SK-N-SH treated with all-trans-retinoic acid at 6 μM for 48 hours (cell line): ENCODE measurements around the gene PZP.

Source experiments
- ATAC-seq: fragments of 200-7000 bp; cut with Tn5 transposase; 3 replicates; pipeline ENCODE4 v1.9.1; 2020; ENCODE audit warnings: mild to moderate bottlenecking, moderate library complexity
- ARNTL ChIP-seq: fragments of 450-650 bp; formaldehyde crosslinking; IDR thresholded peaks from 2 replicates; pipeline ENCODE4 v1.5.0; 2020; ENCODE audit warnings: low read depth, mild to moderate bottlenecking, moderate library complexity, borderline replicate concordance
- BACH2 ChIP-seq: fragments of 250-450 bp; sonication (Bioruptor Pico); IDR thresholded peaks from 2 replicates; pipeline ENCODE4 v1.9.0; 2021; ENCODE audit warnings: mild to moderate bottlenecking, borderline replicate concordance
- CREB5 ChIP-seq: fragments of 250-450 bp; sonication (Bioruptor Pico); IDR thresholded peaks from 2 replicates; pipeline ENCODE4 v1.5.1; 2020; ENCODE audit warnings: low read depth, mild to moderate bottlenecking, moderate library complexity
- CSDC2 ChIP-seq: fragments of 250-450 bp; sonication (Bioruptor Pico); IDR thresholded peaks from 2 replicates; pipeline ENCODE4 v1.5.0; 2020; ENCODE audit warnings: mild to moderate bottlenecking, moderate library complexity
- ESRRG ChIP-seq: fragments of 250-450 bp; sonication (Bioruptor Pico); IDR thresholded peaks from 2 replicates; pipeline ENCODE4 v1.6.1; 2021; ENCODE audit warnings: mild to moderate bottlenecking
- GLIS3 ChIP-seq: fragments of 250-450 bp; sonication (Bioruptor Pico); IDR thresholded peaks from 2 replicates; pipeline ENCODE4 v1.5.0; 2020; ENCODE audit warnings: mild to moderate bottlenecking, moderate library complexity
- ISL1 ChIP-seq: fragments of 250-450 bp; sonication (Bioruptor Pico); IDR thresholded peaks from 2 replicates; pipeline ENCODE4 v2.1.2; 2022; ENCODE audit warnings: mild to moderate bottlenecking, moderate library complexity
- OSR1 ChIP-seq: fragments of 250-450 bp; sonication (Bioruptor Pico); IDR thresholded peaks from 2 replicates; pipeline ENCODE4 v1.8.0; 2022; ENCODE audit warnings: moderate library complexity, mild to moderate bottlenecking, inconsistent platforms
- POU6F1 ChIP-seq: fragments of 250-450 bp; sonication (Bioruptor Pico); IDR thresholded peaks from 2 replicates; pipeline ENCODE4 v1.8.0; 2021; ENCODE audit warnings: low read depth, mild to moderate bottlenecking, moderate library complexity, borderline replicate concordance
- PPARA ChIP-seq: fragments of 250-450 bp; sonication (Bioruptor Pico); IDR thresholded peaks from 2 replicates; pipeline ENCODE4 v1.5.0; 2020; ENCODE audit warnings: mild to moderate bottlenecking, borderline replicate concordance
- TCF4 ChIP-seq: fragments of 250-450 bp; sonication (Bioruptor Pico); IDR thresholded peaks from 2 replicates; pipeline ENCODE4 v1.8.0; 2021; ENCODE audit warnings: mild to moderate bottlenecking, moderate library complexity, borderline replicate concordance
- TOX ChIP-seq: fragments of 250-450 bp; sonication (Bioruptor Pico); IDR thresholded peaks from 2 replicates; pipeline ENCODE4 v1.8.0; 2021; ENCODE audit warnings: mild to moderate bottlenecking, moderate library complexity, borderline replicate concordance
- TSHZ2 ChIP-seq: fragments of 250-450 bp; sonication (Bioruptor Pico); IDR thresholded peaks from 2 replicates; pipeline ENCODE4 v1.5.0; 2020; ENCODE audit warnings: mild to moderate bottlenecking, moderate library complexity
- ZC3H10 ChIP-seq: fragments of 250-450 bp; sonication (Bioruptor Pico); IDR thresholded peaks from 2 replicates; pipeline ENCODE4 v1.5.1; 2021; ENCODE audit warnings: mild to moderate bottlenecking, moderate library complexity
- ZFP3 ChIP-seq: fragments of 250-450 bp; sonication (Bioruptor Pico); IDR thresholded peaks from 2 replicates; pipeline ENCODE4 v1.5.0; 2020; ENCODE audit warnings: mild to moderate bottlenecking, moderate library complexity
- ZFP30 ChIP-seq: fragments of 450-650 bp; formaldehyde crosslinking; IDR thresholded peaks from 2 replicates; pipeline ENCODE4 v1.5.0; 2022; ENCODE audit warnings: mild to moderate bottlenecking, moderate library complexity
- ZNF70 ChIP-seq: fragments of 450-650 bp; formaldehyde crosslinking; IDR thresholded peaks from 2 replicates; pipeline ENCODE4 v1.5.0; 2020; ENCODE audit warnings: mild to moderate bottlenecking, moderate library complexity
- ZNF8 ChIP-seq: fragments of 450-650 bp; formaldehyde crosslinking; IDR thresholded peaks from 2 replicates; pipeline ENCODE4 v1.5.0; 2020; ENCODE audit warnings: mild to moderate bottlenecking, moderate library complexity
- TF ChIP-seq, protein P1 (sequence below): fragments of 250-450 bp; sonication (Bioruptor Pico); IDR thresholded peaks from 2 replicates; pipeline ENCODE4 v1.8.0; 2020; ENCODE audit warnings: mild to moderate bottlenecking, moderate library complexity, borderline replicate concordance
- TF ChIP-seq, protein P2 (sequence below): fragments of 250-450 bp; sonication (Bioruptor Pico); IDR thresholded peaks from 2 replicates; pipeline ENCODE4 v1.5.1; 2021; ENCODE audit warnings: mild to moderate bottlenecking, moderate library complexity

The PZP gene

DNA sequence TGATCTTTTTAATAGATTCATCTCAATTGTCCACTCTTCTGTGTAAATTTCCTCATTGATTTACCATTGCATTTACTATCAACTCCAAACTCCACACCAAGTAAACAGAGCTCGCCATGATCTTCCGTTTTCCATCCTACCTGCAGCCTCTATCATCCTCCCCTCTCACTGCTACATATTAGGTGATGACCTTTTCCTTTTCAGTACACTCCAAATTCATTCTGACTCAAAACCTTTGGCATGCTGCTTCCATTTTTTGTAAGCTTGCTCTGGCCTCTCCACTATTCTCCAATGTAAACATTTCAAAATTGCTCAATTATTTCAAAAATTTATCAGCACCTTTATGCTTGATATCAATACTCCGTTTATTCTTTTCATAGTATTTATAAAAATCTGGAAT lies 40.2 kb upstream of the PZP start (continued):
- TF ChIP-seq POU6F1 (CRISPR knock-in tag) (no peak), ZFP30 (no peak), ZNF70 (CRISPR knock-in tag) (no peak), ESRRG (CRISPR knock-in tag) (no peak), OSR1 (CRISPR knock-in tag) (no peak)
- TF ChIP-seq, protein P1, sequence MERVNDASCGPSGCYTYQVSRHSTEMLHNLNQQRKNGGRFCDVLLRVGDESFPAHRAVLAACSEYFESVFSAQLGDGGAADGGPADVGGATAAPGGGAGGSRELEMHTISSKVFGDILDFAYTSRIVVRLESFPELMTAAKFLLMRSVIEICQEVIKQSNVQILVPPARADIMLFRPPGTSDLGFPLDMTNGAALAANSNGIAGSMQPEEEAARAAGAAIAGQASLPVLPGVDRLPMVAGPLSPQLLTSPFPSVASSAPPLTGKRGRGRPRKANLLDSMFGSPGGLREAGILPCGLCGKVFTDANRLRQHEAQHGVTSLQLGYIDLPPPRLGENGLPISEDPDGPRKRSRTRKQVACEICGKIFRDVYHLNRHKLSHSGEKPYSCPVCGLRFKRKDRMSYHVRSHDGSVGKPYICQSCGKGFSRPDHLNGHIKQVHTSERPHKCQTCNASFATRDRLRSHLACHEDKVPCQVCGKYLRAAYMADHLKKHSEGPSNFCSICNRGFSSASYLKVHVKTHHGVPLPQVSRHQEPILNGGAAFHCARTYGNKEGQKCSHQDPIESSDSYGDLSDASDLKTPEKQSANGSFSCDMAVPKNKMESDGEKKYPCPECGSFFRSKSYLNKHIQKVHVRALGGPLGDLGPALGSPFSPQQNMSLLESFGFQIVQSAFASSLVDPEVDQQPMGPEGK (CRISPR knock-in tag): no peak

DNA sequence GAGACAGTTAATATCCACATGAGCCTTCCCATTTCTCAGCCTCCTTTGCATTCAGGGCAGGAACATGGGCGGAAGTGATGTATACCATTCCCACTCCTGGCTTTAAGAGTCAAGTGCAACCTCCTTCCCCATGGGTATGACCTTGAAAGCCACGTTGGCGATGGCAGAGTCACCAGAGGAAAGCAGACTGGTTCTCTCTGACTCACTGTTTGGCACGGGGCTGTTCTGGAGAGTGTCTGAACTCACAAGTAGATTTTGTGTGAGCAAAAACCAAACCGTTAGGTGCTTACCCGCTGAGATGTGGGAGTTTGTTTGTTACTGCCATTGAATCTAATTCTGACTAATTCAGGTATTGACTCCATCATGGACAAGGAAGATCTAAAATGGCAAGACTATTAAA lies 36.7 kb upstream of the PZP start:
- ATAC-seq: no peak

More for the DNA sequence above, 36.7 kb upstream of the PZP start:
- TF ChIP-seq ARNTL (CRISPR knock-in tag) (no peak), TOX (CRISPR knock-in tag) (no peak), PPARA (no peak), GLIS3 (CRISPR knock-in tag) (no peak), ZFP30 (no peak), TSHZ2 (CRISPR knock-in tag) (no peak), CSDC2 (CRISPR knock-in tag) (no peak), ZFP3 (CRISPR knock-in tag) (no peak), OSR1 (CRISPR knock-in tag) (no peak), CREB5 (no peak), ISL1 (CRISPR knock-in tag) (no peak), TCF4 (no peak), BACH2 (CRISPR knock-in tag) (no peak), ZC3H10 (no peak), ESRRG (CRISPR knock-in tag) (no peak), ZNF8 (no peak)
- TF ChIP-seq, protein P1 (CRISPR knock-in tag): no peak
- TF ChIP-seq, protein P2, sequence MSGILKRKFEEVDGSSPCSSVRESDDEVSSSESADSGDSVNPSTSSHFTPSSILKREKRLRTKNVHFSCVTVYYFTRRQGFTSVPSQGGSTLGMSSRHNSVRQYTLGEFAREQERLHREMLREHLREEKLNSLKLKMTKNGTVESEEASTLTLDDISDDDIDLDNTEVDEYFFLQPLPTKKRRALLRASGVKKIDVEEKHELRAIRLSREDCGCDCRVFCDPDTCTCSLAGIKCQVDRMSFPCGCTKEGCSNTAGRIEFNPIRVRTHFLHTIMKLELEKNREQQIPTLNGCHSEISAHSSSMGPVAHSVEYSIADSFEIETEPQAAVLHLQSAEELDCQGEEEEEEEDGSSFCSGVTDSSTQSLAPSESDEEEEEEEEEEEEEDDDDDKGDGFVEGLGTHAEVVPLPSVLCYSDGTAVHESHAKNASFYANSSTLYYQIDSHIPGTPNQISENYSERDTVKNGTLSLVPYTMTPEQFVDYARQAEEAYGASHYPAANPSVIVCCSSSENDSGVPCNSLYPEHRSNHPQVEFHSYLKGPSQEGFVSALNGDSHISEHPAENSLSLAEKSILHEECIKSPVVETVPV: no peak
